ENCODE results near the gene ABHD18.
"Not testable (repeated sequence)": the region's sequence is repeated elsewhere in the genome, so short reads cannot be mapped to it uniquely, and the experiment has no call there.

The ABHD18 gene

GRCh38 chr4:127965062-127965802, at the start of gene ABHD18, which contains the start of gene MFSD8:
Gene ABHD18 (plus strand): TSS chr4:127965406. CDS start chr4:127982956, 17,550 bp downstream.
Gene MFSD8 (minus strand): TSS chr4:127965173. CDS start chr4:127965133, 40 bp downstream.
- peak; percentile 60 for DNase-seq

GRCh38 chr4:127916512-127916911, 48.7 kb upstream of the ABHD18 start:
- DNase-seq: no peak

DNA sequence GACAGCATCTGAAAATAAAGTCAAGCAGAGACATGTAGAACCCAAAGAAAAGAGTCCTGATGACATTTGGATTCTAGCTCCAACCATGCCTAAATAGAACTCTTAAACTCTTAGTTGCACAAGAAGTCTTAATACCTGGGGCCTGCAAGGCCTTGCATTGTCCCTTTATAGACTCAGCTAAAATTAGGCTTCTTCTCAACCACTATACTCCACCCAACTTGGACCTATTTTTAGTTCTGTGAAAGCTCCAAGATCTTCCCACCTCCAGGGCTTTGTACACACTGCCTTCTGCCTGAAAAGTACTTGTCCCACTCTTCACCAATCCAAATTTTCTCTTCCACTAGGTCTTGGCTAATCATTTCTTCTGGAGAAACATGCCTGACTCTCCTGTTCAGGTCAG, 48.1 kb upstream of the ABHD18 start:
- no peak for DNase-seq

- DNase-seq: no peak
These were observed 44.7 kb upstream of the ABHD18 start for GRCh38 chr4:127920521-127920920.

DNA sequence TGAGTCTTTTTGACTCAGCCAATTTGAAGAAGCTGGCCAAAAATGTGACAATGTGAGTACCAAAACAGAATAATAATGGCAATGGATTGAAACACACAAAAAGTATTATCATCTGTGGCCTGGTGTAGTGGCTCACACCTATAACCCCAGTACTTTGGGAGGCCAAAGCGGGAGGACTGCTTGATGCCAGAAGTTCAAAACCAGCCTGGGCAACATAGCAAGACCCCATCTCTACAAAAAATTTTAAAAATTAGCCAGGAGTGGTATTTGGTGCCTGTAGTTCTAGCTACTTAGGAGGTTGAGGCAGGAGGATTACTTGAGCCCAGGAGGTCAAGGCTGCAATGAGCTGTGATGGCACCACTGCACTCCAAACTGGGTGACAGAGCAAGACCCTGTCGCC, 43.0 kb upstream of the ABHD18 start:
- DNase-seq: no peak

DNA sequence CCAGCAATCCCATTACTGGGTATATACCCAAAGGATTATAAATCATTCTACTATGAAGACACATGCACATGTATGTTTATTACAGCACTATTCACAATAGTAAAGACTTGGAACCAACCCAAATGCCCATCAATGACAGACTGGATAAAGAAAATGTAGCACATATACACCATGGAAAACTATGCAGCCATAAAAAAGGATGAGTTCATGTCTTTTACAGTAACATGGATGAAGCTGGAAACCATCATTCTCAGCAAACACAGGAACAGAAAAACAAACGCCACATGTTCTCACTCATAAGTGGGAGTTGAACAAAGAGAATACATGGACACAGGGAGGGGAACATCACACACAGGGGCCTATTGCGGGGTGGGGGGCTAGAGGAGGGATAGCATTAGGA, 39.5 kb upstream of the ABHD18 start:
- not testable (repeated sequence) for DNase-seq

GRCh38 chr4:127930175-127930574, 35.0 kb upstream of the ABHD18 start:
- no peak for DNase-seq

DNA sequence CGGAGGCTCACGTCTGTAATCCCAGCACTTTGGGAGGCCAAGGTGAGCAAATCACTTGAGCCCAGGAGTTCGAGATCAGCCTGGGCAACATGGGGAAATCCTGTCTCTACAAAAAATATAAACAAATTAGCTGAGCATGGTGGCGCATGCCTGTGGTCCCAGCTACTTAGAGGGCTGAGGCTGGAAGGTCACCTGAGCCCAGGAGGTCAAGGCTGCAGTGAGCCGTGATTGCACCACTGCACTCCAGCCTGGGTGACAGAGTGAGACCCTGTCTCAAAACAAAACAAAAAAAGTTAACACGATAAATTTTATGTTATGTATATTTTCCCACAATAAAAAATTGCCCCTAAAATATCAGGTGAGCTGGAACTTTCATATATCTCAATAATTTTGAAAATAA, 33.4 kb upstream of the ABHD18 start:
- DNase-seq: not testable (repeated sequence)

- DNase-seq: no peak
These were observed 28.2 kb upstream of the ABHD18 start for GRCh38 chr4:127936974-127937373.

DNA sequence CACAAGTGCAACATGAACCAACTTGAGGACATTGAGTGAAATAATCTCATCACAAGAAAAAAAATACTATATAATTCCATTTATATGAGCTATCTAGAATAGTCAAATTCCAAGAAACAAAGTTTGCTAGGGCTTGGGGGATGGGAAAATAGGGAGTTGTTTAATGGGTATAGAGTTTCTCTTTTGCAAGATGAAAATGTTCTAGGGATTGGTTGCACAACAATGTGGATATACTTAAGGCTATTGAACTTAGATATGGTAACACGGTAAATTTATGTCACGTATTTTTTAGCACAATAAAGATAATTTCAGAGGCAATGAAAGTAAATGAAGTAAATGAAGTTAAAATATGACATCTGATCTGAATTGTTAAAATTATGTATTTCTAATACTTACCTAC, 8.1 kb upstream of the ABHD18 start:
- no peak for DNase-seq

- DNase-seq: no peak
These were observed 5.4 kb upstream of the ABHD18 start for GRCh38 chr4:127959794-127960193.

GRCh38 chr4:127963633-127964398, 1.4 kb upstream of the ABHD18 start:
- DNase-seq: not testable (repeated sequence)

DNA sequence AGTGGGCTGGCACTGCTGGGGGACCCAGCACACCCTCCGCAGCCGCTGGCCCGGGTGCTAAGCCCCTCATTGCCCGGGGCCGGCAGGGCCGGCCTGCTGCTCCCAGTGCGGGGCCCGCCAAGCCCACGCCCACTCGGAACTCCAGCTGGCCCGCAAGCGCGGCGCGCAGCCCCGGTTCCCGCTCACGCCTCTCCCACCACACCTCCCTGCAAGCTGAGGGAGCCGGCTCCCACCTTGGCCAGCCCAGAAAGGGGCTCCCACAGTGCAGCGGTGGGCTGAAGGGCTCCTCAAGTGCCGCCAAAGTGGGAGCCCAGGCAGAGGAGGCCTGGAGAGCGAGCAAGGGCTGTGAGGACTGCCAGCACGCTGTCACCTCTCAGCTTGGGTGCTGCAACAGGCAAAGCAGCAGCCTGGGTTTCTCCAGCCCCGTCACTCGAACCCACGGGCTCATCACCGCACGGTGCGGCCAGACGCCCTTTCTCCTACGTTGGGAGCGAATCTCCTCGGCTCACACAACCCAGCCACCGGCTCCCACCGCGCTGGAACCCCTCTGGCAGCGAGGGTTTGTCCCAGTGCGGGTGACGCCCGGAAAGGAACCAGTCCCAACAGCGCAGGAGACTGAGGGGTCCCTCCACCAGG, 662 bp upstream of the ABHD18 start:
- not testable (repeated sequence) for DNase-seq

GRCh38 chr4:127965803-127966175, 583 bp downstream of the ABHD18 start:
- peak; percentile 20 for DNase-seq

DNA sequence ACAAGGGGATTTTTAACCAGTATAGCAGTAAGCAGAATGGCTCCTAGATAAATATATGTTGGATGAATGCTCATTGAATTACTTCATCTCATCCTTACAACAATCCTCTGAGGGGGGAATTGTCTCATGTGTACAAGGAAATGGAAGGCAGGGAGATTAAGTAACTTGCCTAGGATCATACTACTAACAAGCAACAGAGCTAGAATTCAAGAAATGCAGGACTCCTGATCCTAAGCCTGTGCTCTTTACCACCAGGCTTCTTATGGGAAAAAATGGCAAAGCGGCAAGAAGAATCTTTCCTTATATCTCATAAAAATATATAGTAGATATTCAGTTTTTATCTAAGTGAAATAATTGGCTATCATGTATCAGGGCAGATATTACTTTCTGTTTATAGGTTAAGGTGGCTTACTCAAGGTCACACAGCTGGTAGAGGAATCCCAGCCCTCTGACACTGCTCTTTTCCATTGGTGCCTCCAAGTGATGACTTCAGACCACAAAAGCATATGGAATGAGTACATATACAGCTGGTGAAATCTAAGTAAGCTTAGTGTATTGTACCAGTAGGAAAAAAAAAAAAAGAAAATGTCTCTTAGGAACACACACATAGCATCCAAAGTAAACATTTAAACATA, 2.1 kb downstream of the ABHD18 start:
- DNase-seq: no peak

GRCh38 chr4:127968586-127968985, 3.4 kb downstream of the ABHD18 start:
- no peak for DNase-seq

DNA sequence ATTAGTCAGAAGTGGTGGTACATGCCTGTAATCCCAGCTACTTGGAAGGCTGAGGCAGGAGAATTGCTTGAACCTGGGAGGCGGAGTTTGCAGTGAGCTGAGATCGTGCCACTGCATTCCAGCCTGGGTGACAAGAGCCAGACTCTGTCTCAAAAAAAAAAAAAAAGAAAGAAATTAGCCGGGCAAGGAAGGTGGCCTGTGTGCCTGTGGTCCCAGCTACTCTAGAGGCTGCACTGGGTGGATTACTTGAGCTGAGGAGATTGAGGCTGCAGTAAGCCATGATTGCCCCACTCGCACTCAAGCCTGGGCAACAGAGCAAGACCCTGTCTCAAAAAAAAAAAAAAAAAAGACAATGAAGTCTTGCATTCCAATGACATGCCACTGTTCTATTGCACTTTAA, 5.7 kb downstream of the ABHD18 start:
- DNase-seq: not testable (repeated sequence)

DNA sequence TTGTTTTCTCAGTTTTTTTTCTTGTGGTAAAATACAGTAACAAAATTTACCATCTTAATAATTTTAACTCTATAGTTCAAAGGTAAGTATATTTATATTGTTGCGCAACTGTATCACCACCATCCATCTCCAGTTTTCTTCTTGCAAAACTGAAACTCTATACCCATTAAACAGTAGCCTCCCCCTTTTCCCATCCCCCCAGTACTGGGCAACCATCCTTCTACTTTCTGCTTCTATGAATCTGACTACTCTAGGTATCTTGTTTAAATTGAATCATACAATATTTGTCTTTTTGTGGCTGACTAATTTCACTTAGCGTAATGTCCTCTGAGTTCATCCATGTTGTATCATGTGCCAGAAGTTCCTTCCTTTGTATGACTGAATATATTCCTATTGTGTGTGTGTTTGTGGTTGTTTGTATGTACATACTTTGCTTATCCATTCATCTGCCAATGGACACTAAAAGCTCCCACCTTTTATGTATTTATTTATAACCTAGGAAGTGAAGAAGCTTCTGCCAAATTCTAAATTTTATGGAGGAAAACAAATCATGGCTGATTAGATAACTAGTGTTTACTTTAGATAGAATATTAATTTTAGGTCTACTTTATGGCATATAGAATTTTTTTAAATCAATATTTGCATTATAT, 10.0 kb downstream of the ABHD18 start:
- no peak for DNase-seq

DNA sequence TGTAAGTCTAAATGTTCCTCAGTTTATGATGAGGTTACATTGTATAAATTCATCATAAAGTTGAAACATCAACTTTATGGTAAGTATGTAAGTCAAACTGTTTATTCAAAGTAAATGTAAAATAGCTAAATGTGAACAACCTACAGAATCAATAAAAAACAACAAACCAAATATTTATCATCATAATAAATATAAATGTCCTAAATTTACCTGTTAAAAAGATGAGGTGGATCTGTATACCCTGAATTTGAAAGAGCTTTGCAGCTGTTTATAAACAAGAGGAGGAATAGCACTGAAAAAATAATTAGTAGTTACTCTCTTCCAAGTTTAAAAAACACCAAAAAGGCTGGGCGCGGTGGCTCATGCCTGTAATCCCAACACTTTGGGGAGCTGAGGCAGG, 13.7 kb downstream of the ABHD18 start:
- DNase-seq: no peak

GRCh38 chr4:127982445-127982844, 17.2 kb downstream of the ABHD18 start:
- no peak for DNase-seq

DNA sequence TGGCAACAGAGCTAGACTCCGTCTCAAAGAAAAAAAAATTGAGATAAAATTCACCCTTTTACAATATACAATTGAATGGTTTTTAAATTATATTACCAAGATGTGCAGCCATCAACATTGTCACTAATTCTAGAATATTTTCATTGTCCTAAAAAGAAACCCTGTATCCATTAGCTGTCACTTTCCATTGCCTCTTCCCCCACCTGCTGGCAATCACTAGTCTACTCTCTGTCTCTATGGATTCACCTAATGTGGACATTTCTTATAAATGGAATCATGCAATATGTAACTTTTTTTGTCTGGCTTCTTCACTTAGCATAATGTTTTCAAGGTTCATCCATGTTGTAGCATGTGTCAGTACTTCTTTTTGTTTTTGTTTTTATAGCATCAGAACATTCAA, 20.8 kb downstream of the ABHD18 start:
- DNase-seq: no peak

DNA sequence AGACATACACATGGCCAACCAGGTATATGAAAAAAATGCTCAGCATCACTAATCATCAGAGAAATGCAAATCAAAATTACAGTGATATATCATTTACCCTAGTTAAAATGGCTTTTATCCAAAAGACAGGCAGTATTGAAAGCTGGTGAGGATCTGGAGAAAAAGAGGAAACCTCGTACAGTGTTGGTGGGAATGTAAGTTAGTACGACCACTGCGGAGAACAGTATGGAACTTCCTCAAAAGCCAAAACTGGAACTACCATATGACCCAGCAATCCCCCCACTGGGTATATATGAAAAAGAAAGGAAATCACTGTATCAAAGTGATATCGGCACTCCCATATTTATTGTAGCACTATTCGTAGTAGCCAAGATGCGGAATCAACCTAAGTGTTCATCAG, 23.4 kb downstream of the ABHD18 start:
- no peak for DNase-seq

GRCh38 chr4:127993151-127993550, 27.9 kb downstream of the ABHD18 start:
- DNase-seq: no peak

All from 8988T (cell line).